HCT116 (cell line): ENCODE data around the gene TBC1D30. TPM values are rescaled to one million over a fixed set of nuclear protein-coding genes. Genes with fewer than 3 reads are reported as not detected.

Source experiments
- ATAC-seq: fragments of 200-7000 bp; cut with Tn5 transposase; 2 replicates; pipeline ENCODE4 v1.9.1; 2020; ENCODE audit warnings: mild to moderate bottlenecking, moderate library complexity
- BruUV-seq: library from RNA; stranded (reverse); fragments of 400-500 nt; replicated peaks from 2 replicates; lab custom pipeline; 2021; lab: Mats Ljungman, UMichigan
- CTCF ChIA-PET: fragments of 300-600 bp; sonication (Branson Sonifier 250); formaldehyde crosslinking; loops from one replicate; lab custom pipeline; 2021; ENCODE audit warnings: antibody characterized with exemption; lab: Charles Lee
- POLR2A ChIA-PET: fragments of 300-600, 350-600 bp; sonication (Branson Sonifier 250); formaldehyde crosslinking; loops from one replicate; lab custom pipeline; 2021; ENCODE audit warnings: antibody characterized with exemption; lab: Charles Lee
- RAD21 ChIA-PET, 2 experiments: fragments of 300-600 bp; sonication (Branson Sonifier 250); formaldehyde crosslinking; loops; one replicate each; lab custom pipeline; 2023; ENCODE audit warnings: low total read pairs in 2 of 2; ENCODE audit not compliant: uncharacterized antibody in 2 of 2, unreplicated experiment in 2 of 2, low non-redundant PET in 1 of 2; lab: Charles Lee
- DNase-seq: peaks from one replicate; pipeline ENCODE4 v3.0.0-alpha.2; 2010; ENCODE audit warnings: low read depth, low spot score
- H2AFZ ChIP-seq: fragments of 200-600 bp; shearing (Covaris generic), sonication (generic); 2 replicates; pipeline ENCODE4 v1.6.1; 2017; ENCODE audit warnings: low read depth, mixed run types, mixed read lengths, antibody characterized with exemption, low read length; ENCODE audit not compliant: poor library complexity, severe bottlenecking
- H3K27ac ChIP-seq: 2 replicates; pipeline ENCODE4 v1.5.1; 2012; ENCODE audit warnings: low read depth, low read length
- H3K27me3 ChIP-seq: fragments of 200-600 bp; sonication (generic); 2 replicates; pipeline ENCODE4 v1.6.1; 2016; ENCODE audit warnings: mixed run types, low read length, mixed read lengths; ENCODE audit not compliant: insufficient read depth
- H3K36me3 ChIP-seq, 2 experiments: fragments of 200-500 bp in 1 of 2; fragments of 200-600 bp in 1 of 2; sonication (Bioruptor generic) in 1 of 2; sonication (generic) in 1 of 2; 2 replicates each; pipeline versions ENCODE4 v1.5.1 to v1.6.1; 2014 to 2016; ENCODE audit warnings: low read length in 2 of 2, inconsistent platforms in 1 of 2, mixed read lengths in 1 of 2, mixed run types in 1 of 2; ENCODE audit not compliant: insufficient read depth in 2 of 2, control insufficient read depth in 1 of 2
- H3K4me1 ChIP-seq, 2 experiments: fragments of 200-600 bp in 1 of 2; sonication (generic) in 1 of 2; 2 replicates each; pipeline versions ENCODE4 v1.5.1 to v1.6.1; 2012 to 2017; ENCODE audit warnings: low read length in 2 of 2, inconsistent platforms in 1 of 2, mild to moderate bottlenecking in 1 of 2, mixed read lengths in 1 of 2, mixed run types in 1 of 2, moderate library complexity in 1 of 2; ENCODE audit not compliant: insufficient read depth in 2 of 2, control insufficient read depth in 1 of 2
- H3K4me2 ChIP-seq: fragments of 200-600 bp; sonication (generic); 2 replicates; pipeline ENCODE4 v1.6.1; 2017; ENCODE audit warnings: mixed run types, low read length, mixed read lengths
- H3K4me3 ChIP-seq, 2 experiments: fragments of 200-600 bp in 1 of 2; sonication (generic) in 1 of 2; replicated peaks in 1 of 2; 2 replicates each; pipeline ENCODE4 v1.5.1; 2011 to 2016; ENCODE audit warnings: low read length in 2 of 2, control low read depth in 1 of 2, low read depth in 1 of 2, mild to moderate bottlenecking in 1 of 2, mixed read lengths in 1 of 2, mixed run types in 1 of 2
- H3K79me2 ChIP-seq: fragments of 200-600 bp; sonication (generic); 2 replicates; pipeline ENCODE4 v1.6.1; 2017; ENCODE audit warnings: mild to moderate bottlenecking, mixed run types, low read length, moderate library complexity, mixed read lengths; ENCODE audit not compliant: insufficient read depth
- H3K9ac ChIP-seq: fragments of 200-600 bp; sonication (generic); 2 replicates; pipeline ENCODE4 v1.6.1; 2016; ENCODE audit warnings: low read length, mixed read lengths
- H3K9me2 ChIP-seq: fragments of 200-600 bp; sonication (generic), shearing (Covaris generic); 2 replicates; pipeline ENCODE4 v1.6.1; 2017; ENCODE audit warnings: mixed run types, mild to moderate bottlenecking, moderate library complexity; ENCODE audit not compliant: insufficient read depth
- H3K9me3 ChIP-seq, 2 experiments: fragments of 200-500 bp in 1 of 2; fragments of 200-600 bp in 1 of 2; sonication (Bioruptor generic) in 1 of 2; sonication (generic) in 1 of 2; 2 replicates each; pipeline ENCODE4 v1.6.1; 2014 to 2017; ENCODE audit warnings: low read length in 2 of 2, mixed read lengths in 2 of 2, inconsistent platforms in 1 of 2, low read depth in 1 of 2, mild to moderate bottlenecking in 1 of 2, mixed run types in 1 of 2, moderate library complexity in 1 of 2; ENCODE audit not compliant: control insufficient read depth in 1 of 2, insufficient read depth in 1 of 2
- H4K20me1 ChIP-seq: fragments of 200-600 bp; sonication (generic), shearing (Covaris generic); 2 replicates; pipeline ENCODE4 v1.6.1; 2017; ENCODE audit warnings: mixed run types, mild to moderate bottlenecking, moderate library complexity; ENCODE audit not compliant: insufficient read depth
- CEBPB ChIP-seq: IDR thresholded peaks from 2 replicates; pipeline ENCODE4 v1.6.1; 2012; ENCODE audit warnings: low read depth
- CTCF ChIP-seq, 3 experiments: fragments of 200-600 bp in 1 of 3; sonication (generic) in 1 of 3; IDR thresholded peaks in 2 of 3; conservative IDR thresholded peaks in 1 of 3; 2 replicates each; pipeline ENCODE4 v1.5.1; 2012 to 2017; ENCODE audit warnings: low read depth in 2 of 3, low read length in 2 of 3, antibody characterized with exemption in 1 of 3, borderline replicate concordance in 1 of 3, control low read depth in 1 of 3, mild to moderate bottlenecking in 1 of 3, mixed read lengths in 1 of 3, mixed run types in 1 of 3, moderate library complexity in 1 of 3; ENCODE audit not compliant: insufficient read depth in 1 of 3
- EZH2phosphoT487 ChIP-seq: fragments of 200-600 bp; IDR thresholded peaks from 2 replicates; pipeline ENCODE4 v1.6.1; 2018; ENCODE audit warnings: antibody characterized with exemption, borderline replicate concordance
- FOSL1 ChIP-seq: IDR thresholded peaks from 2 replicates; pipeline ENCODE4 v1.6.1; 2012; ENCODE audit warnings: low read depth
- JUND ChIP-seq: IDR thresholded peaks from 2 replicates; pipeline ENCODE4 v1.6.1; 2012
- POLR2A ChIP-seq: IDR thresholded peaks from 2 replicates; pipeline ENCODE4 v1.7.0; 2011; ENCODE audit warnings: borderline replicate concordance; ENCODE audit not compliant: insufficient read depth, insufficient read length; ENCODE audit errors: extremely low read depth
- POLR2AphosphoS5 ChIP-seq: IDR thresholded peaks from 2 replicates; pipeline ENCODE4 v1.6.1; 2011; ENCODE audit warnings: mild to moderate bottlenecking, low read depth, low read length, moderate library complexity
- SIN3A ChIP-seq: IDR thresholded peaks from 2 replicates; pipeline ENCODE4 v1.6.1; 2012; ENCODE audit warnings: low read depth
- SP1 ChIP-seq: IDR thresholded peaks from 2 replicates; pipeline ENCODE4 v1.6.1; 2012; ENCODE audit warnings: low read depth
- YY1 ChIP-seq: IDR thresholded peaks from 2 replicates; pipeline ENCODE4 v1.6.1; 2011; ENCODE audit warnings: low read length, low read depth, moderate library complexity, mild to moderate bottlenecking; ENCODE audit not compliant: insufficient replicate concordance; ENCODE audit errors: extremely low read depth
- ZBTB33 ChIP-seq: IDR thresholded peaks from 2 replicates; pipeline ENCODE4 v1.6.1; 2011; ENCODE audit warnings: mild to moderate bottlenecking, low read length, moderate library complexity; ENCODE audit not compliant: insufficient replicate concordance; ENCODE audit errors: extremely low read depth
- intact Hi-C: fragments of 100-400 bp; cut with micrococcal nuclease; formaldehyde crosslinking; loops from 2 replicates; pipeline ENCODE4 v1.10.0; 2022
- total RNA-seq: library from RNA; stranded (reverse); gene quantifications from one replicate; pipeline ENCODE4 v1.2.1, GENCODE V29; 2021; ENCODE audit not compliant: unreplicated experiment
- TF ChIP-seq, protein P1 (sequence below): IDR thresholded peaks from 2 replicates; pipeline ENCODE4 v1.6.1; 2012

TBC1D30 gene
- total RNA-seq, 1 experiment from 2014 or later = 24.1 TPM

DNA sequence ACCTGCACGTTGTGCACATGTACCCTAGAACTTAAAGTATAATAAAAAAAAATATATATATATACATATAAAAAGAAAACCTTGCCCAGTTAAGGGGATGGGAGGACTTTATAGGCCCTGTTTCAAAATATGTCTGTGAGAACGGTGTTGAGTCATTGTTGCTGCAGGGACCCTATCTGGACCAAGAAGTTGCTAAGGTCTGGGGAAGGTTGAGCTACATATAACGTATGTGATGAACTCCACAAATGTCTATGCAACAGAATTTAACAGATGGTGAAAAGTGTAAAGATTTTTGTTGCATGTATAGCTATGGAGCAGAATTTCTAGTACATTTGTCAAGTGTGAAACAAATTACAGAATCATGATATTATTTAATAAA is 59.7 kb downstream of the TBC1D30 start:
- BruUV-seq = no TSS peak

More for the DNA sequence above, 59.7 kb downstream of the TBC1D30 start:
- H3K9me2 ChIP-seq = no peaks in the 10 kb centered on the region
- ChIA-PET POLR2A (no interaction called here), RAD21 (no interaction called here), CTCF (interaction anchor here (1.9 kb wide), 1 partner anchor 82 kb away, joined by 11 read pairs; no protein-coding TSS in a partner anchor)
- no peak overlapping the region for H3K27ac ChIP-seq
- H3K36me3 ChIP-seq = no peaks in the 10 kb centered on the region
- ATAC-seq (no peak), DNase-seq (no peak)
- H2AFZ ChIP-seq = no peak overlapping the region
- H3K79me2 ChIP-seq = no peaks in the 10 kb centered on the region
- H3K9ac ChIP-seq = no peak overlapping the region
- no peak overlapping the region for H3K4me3 ChIP-seq
- H4K20me1 ChIP-seq = no peaks in the 10 kb centered on the region
- H3K27me3 ChIP-seq = no peaks in the 10 kb centered on the region
- TF ChIP-seq FOSL1 (no peak), ZBTB33 (no peak), EZH2phosphoT487 (no peak), SP1 (no peak), POLR2AphosphoS5 (no peak), CTCF (IDR thresholded peaks at IDR 0.05 in 2 of 3, conservative IDR thresholded peaks at IDR 0.05 in 1 of 3; ENCODE audit: borderline replicate concordance in 1 of 3, insufficient read depth in 1 of 3, low read depth in 2 of 3, low read length in 2 of 3) (no peak), YY1 (no peak), SIN3A (no peak), CEBPB (no peak), POLR2A (no peak), JUND (no peak)
- TF ChIP-seq, protein P1, sequence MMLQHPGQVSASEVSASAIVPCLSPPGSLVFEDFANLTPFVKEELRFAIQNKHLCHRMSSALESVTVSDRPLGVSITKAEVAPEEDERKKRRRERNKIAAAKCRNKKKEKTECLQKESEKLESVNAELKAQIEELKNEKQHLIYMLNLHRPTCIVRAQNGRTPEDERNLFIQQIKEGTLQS = no peak
- intact Hi-C loops = no loop called here
- no peak overlapping the region for H3K4me2 ChIP-seq
- no peaks in the 10 kb centered on the region for H3K9me3 ChIP-seq
- H3K4me1 ChIP-seq = no peaks in the 10 kb centered on the region
